Heart left ventricle (tissue), 13 donors: Measurements from ENCODE around the gene EIF1.

ENCODE experiments used
- POLR2A ChIP-seq, 2 donors: fragments of 450-650 bp; IDR thresholded peaks; one replicate each; pipeline ENCODE4 v1.6.1; 2017; ENCODE audit warnings: antibody characterized with exemption in 2 of 2, mild to moderate bottlenecking in 2 of 2, moderate library complexity in 2 of 2
- TF ChIP-seq, protein P1 (sequence below), 12 donors: fragments of 200-600 bp; sonication (generic) in 4 of 12; IDR thresholded peaks; one replicate each; pipeline versions ENCODE4 v1.5.0 to v1.8.0; 2018 to 2022; ENCODE audit warnings: antibody characterized with exemption in 12 of 12, mild to moderate bottlenecking in 5 of 12
- donor health status: ischemic (EF 13 %, LVEDD 7.1; RV severe dilation, severe dysfunction).
- donor health status: DM: no; HTN: yes; CAD: no.
- donor health status: DM: no; HTN: no; CAD: no.
- donor health status: ischemic (EF 25% LVEDD 6.9; RV normal size, moderate dysfunction).
- donor health status: ischemic (EF 25% LVEDD 5.7; RV mildly dilated, moderate dysfunction).
- donor health status: ischemic (EF 35%, LVEDD 5.7; RV mildly dilated, moderate dysfunction).
- donor health status: nonischemic (EF 11% LVEDD 7.7; RV severe dilation, severe dysfunction).
- donor health status: DM: yes; HTN: yes; CAD: no.
- donor health status: PGD.
- donor health status: ischemic (EF 29% LVEDD 5.4; RV normal size, mild dysfunction).
- donor health status: nonischemic (EF 23%, LVEDD 6.1; RV moderate dilation, normal function).

DNA sequence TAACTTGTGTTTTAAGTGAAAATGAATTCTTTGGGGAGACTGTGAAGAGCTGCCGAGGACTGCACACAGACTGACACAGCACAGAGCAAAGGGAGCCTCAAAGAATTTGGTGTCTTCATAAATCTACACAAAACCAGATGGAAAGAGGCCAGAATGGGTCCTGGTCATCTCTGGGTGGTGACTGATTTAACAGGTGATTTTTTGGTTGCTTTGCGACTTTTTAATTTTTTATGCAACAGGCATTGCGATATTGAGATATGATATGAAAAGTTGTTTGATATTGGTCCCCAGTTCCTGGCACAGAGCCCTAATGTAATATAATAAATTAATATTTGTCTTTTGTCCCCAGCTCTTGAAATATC lies 12.6 kb upstream of the EIF1 start:
- TF ChIP-seq, protein P1, sequence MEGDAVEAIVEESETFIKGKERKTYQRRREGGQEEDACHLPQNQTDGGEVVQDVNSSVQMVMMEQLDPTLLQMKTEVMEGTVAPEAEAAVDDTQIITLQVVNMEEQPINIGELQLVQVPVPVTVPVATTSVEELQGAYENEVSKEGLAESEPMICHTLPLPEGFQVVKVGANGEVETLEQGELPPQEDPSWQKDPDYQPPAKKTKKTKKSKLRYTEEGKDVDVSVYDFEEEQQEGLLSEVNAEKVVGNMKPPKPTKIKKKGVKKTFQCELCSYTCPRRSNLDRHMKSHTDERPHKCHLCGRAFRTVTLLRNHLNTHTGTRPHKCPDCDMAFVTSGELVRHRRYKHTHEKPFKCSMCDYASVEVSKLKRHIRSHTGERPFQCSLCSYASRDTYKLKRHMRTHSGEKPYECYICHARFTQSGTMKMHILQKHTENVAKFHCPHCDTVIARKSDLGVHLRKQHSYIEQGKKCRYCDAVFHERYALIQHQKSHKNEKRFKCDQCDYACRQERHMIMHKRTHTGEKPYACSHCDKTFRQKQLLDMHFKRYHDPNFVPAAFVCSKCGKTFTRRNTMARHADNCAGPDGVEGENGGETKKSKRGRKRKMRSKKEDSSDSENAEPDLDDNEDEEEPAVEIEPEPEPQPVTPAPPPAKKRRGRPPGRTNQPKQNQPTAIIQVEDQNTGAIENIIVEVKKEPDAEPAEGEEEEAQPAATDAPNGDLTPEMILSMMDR (IDR thresholded peaks at IDR 0.05): no peak
- no peak for TF ChIP-seq POLR2A (IDR thresholded peaks at IDR 0.05)
